Chondrocyte (in vitro differentiated cells): ENCODE measurements around the gene DIP2C. TPM values are rescaled to one million over a fixed set of nuclear protein-coding genes. Genes with fewer than 3 reads are reported as not detected.

ENCODE experiments used
- DNase-seq: peaks from one replicate; pipeline ENCODE4 v3.0.0; 2021; ENCODE audit warnings: mixed read lengths, low spot score
- H3K27ac Mint-ChIP-seq: one replicate; pipeline ENCODE4 v1.8.0; 2021; ENCODE audit warnings: mild to moderate bottlenecking, moderate library complexity, mixed read lengths; ENCODE audit not compliant: unreplicated experiment
- H3K27me3 Mint-ChIP-seq: 2 replicates; pipeline ENCODE4 v1.8.0; 2021; ENCODE audit warnings: low read depth, mixed read lengths
- H3K36me3 Mint-ChIP-seq: 2 replicates; pipeline ENCODE4 v1.8.0; 2021; ENCODE audit warnings: low read depth, mixed read lengths
- H3K4me1 Mint-ChIP-seq: 2 replicates; pipeline ENCODE4 v1.8.0; 2021; ENCODE audit warnings: low read depth, mild to moderate bottlenecking, mixed read lengths
- H3K4me3 Mint-ChIP-seq: one replicate; pipeline ENCODE4 v1.8.0; 2021; ENCODE audit warnings: mild to moderate bottlenecking, moderate library complexity, mixed read lengths; ENCODE audit not compliant: unreplicated experiment
- H3K9me3 Mint-ChIP-seq: 2 replicates; pipeline ENCODE4 v1.8.0; 2021; ENCODE audit warnings: low read depth, mixed read lengths
- CTCF ChIP-seq: fragments of 200-600 bp; sonication (generic); IDR thresholded peaks from 2 replicates; pipeline ENCODE4 v1.5.0; 2021; ENCODE audit warnings: antibody characterized with exemption, mild to moderate bottlenecking, moderate library complexity
- total RNA-seq: library from RNA; stranded (reverse); gene quantifications from 3 replicates; pipeline ENCODE4 v1.2.1, GENCODE V29; 2021

DIP2C gene
- total RNA-seq, 1 donor from 2014 or later: 47.9 TPM

GRCh38 chr10:232061-232460, 457.4 kb downstream of the DIP2C start:
- Mint-ChIP-seq H3K27me3 (no peaks in the 10 kb centered on the region), H3K4me1 (peaks cover 15% of the 10 kb centered on the region), H3K27ac (no peak overlapping the region), H3K9me3 (no peaks in the 10 kb centered on the region), H3K36me3 (peaks cover 5% of the 10 kb centered on the region), H3K4me3 (no peak overlapping the region)
- TF ChIP-seq CTCF: no peak
- DNase-seq: no peak

- TF ChIP-seq CTCF: peak; percentile 72
- Mint-ChIP-seq H3K36me3 (no peaks in the 10 kb centered on the region), H3K4me1 (peaks cover 11% of the 10 kb centered on the region), H3K4me3 (no peak overlapping the region), H3K9me3 (no peaks in the 10 kb centered on the region), H3K27ac (no peak overlapping the region), H3K27me3 (no peaks in the 10 kb centered on the region)
- DNase-seq: no peak
Observed at GRCh38 chr10:230758-231157, 458.7 kb downstream of the DIP2C start.

- DNase-seq: no peak
- H3K4me3 Mint-ChIP-seq: no peak overlapping the region
- H3K4me1 Mint-ChIP-seq: no peaks in the 10 kb centered on the region
- TF ChIP-seq CTCF: no peak
- H3K27ac Mint-ChIP-seq: no peak overlapping the region
- H3K27me3 Mint-ChIP-seq: no peaks in the 10 kb centered on the region
- H3K9me3 Mint-ChIP-seq: no peaks in the 10 kb centered on the region
- no peaks in the 10 kb centered on the region for H3K36me3 Mint-ChIP-seq
Observed at GRCh38 chr10:228366-228765, 461.1 kb downstream of the DIP2C start.

- DNase-seq: no peak
- TF ChIP-seq CTCF: no peak
- no peaks in the 10 kb centered on the region for H3K27me3 Mint-ChIP-seq
- no peaks in the 10 kb centered on the region for H3K4me1 Mint-ChIP-seq
- no peak overlapping the region for H3K27ac Mint-ChIP-seq
- H3K36me3 Mint-ChIP-seq: no peaks in the 10 kb centered on the region
- no peak overlapping the region for H3K4me3 Mint-ChIP-seq
- H3K9me3 Mint-ChIP-seq: no peaks in the 10 kb centered on the region
Observed at GRCh38 chr10:227014-227413, 462.5 kb downstream of the DIP2C start.

GRCh38 chr10:226018-226417, 463.4 kb downstream of the DIP2C start:
- no peaks in the 10 kb centered on the region for H3K9me3 Mint-ChIP-seq

More at GRCh38 chr10:226018-226417, 463.4 kb downstream of the DIP2C start:
- DNase-seq: no peak
- Mint-ChIP-seq H3K27me3 (no peaks in the 10 kb centered on the region), H3K4me3 (no peak overlapping the region), H3K4me1 (no peaks in the 10 kb centered on the region), H3K27ac (no peak overlapping the region), H3K36me3 (no peaks in the 10 kb centered on the region)
- no peak for TF ChIP-seq CTCF
